Activated T-cell treated with anti-CD3 and anti-CD28 coated beads for 48 hours (primary cell): ENCODE results near the gene SSC5D.

Experiments used
- DNase-seq: peaks from one replicate; pipeline ENCODE4 v3.0.0-alpha.2; 2020; ENCODE audit warnings: low read depth

Gene SSC5D

DNA sequence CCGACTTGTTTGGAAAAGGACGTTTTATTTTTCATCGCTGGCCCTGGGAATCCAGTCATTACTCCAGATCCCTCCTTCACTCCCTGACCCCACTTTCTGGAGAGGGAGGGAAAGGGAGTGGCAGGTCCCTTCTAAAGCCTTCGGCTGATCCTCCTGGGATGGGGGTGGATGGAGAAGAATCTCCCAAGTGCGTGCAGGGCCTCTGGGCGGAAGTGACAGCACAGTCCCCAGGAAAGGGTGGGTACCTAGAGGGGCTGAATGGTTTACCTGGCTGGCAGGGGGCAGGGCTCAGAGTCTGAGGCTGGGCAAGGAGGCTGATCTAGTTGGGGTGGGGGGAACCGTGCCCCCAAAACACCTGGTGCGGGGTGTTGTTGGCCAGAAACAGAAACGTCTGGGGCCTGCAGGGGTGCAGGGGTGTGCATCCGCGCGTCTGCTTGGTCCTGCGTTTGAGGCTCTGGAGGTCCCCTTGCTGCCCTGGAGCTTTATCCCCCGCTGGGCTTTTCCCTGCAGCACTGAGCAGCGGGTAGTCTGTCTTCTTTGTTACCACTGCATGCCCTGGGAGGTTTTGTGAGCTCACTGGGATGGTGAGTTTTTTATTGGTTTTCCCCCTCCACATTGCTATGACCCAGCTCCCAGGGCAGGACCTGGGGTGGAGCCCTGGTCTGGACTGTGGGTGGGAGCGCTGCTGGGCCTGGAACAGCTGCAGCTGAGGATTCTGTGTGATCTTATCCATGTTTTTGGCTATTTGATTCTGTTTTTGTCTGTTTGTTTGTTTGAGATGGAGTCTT, 14.8 kb upstream of the SSC5D start:
- DNase-seq, result no peak

DNA sequence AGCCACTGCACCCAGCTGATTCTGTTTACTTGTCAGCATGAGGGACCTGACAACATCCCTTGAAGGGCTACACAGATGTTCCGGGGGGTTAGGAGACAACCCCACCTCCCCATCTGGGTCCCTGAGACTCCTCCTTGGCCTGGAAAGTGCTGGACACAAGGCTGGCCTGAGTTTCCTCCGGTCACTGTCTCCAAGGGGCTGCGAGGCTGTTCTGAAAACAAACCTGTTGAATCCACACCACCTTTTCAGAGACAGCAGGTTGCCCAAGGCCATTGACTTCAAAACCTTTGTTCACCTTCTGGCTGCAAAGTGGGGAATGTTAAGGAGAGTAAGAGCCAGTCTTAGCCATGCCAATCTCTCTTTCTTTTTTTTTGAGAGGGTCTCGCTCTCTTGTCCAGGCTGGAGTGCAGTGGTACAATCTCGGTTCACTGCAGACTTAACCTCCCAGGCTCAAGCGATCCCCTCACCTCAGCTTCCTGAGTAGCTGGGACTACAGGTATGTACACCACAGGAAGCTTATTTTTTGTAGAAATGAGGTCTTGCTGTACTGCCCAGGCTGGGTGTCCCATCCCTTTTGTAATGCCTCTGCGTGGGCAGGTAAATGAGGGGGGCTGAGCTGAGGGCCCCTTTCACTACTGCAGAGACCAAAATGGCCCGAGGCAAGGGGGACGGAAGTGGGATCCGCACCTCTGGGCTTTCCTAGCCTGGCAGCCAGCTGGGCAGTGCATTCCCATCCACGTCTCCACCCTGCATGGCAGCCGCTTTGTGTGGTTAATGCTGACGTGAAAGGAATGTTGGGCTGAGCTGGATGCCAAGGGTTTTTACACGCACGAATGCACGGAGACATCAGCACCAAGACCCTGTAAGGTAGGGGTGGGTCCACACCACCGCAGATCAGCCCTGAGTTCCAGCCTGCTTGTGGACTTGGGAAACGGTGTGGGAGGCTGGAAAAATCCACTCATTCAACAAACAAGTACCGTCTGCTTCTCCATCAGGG, 13.7 kb upstream of the SSC5D start:
- no peak for DNase-seq

DNA sequence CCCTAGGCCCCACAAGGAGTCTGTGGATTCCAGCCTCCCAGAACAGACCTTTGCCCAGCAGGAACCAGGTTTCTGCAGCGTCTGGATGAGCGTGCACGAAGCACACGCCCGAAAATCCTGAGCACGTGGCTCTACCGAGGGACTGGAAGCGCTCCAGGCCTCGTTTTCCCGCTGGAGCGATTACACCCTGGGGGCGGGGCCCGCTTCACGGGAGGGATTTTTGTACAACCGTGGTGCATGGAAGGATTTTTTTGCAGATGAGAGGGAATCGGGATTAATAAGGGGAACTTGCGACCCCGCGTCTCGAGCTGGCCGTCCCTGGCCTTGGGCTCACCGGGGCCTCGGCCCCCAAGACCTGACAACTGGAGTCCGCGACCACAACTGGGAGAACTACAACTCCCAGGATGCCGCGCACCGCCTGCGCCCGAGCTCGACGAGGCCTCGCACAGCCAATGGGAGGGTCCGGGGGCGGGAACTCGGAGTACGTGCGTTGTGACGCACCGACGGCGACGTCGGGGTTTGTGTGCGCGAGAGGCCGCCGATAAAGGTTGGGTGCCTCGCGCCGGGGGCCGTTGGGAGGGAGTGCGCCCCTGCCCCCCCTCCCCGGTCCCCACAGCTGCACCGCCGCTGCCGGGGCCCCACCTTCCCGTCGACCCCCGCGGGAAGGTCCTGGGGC, 12.0 kb upstream of the SSC5D start, which contains the start of gene ZNF628:
Gene ZNF628, plus strand, starts transcription at position 518 of the 676 bp plus-strand sequence. CDS start 3,294 bp downstream, outside the sequence.
- DNase-seq, result peak; percentile 97

DNA sequence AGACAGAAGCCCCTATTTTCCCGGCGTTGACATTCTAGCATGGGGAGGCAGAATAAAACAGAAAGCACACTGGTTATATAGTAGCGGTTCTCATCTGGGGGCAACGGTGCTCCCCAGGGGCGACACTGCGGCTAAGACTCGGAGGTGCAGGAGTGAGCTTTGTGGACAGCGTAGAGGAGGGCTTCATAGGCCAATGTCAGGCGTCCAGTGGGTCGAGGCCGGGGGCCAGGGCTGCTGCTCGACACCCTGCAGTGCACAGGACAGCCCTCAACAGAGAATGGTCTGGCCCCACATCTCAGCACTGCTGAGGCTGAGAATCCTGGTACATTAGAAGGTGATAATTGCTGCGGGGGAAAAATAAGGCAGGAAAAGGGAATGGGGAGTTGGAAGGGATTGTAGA, 10.3 kb upstream of the SSC5D start:
- no peak for DNase-seq

DNA sequence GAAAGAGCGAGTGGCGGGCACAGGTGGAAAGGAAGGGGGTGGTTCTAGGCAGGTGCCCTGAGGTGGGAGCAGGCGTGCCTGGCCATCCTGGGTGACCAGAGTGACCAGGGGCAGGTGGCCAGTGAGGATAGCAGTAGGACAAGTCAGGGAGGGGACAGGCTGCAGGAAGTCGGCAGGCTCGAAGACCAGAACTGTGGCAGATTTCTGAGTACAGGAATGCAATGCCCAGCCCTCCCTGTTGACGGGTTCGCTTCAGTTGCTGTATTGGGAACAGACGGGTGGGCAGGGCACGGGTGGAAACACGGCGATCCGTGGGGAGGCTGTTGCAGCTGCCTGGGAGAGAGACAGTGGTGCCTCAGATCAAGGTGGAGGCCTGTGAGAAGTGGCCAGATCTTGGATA, 9.9 kb upstream of the SSC5D start:
- no peak for DNase-seq

DNA sequence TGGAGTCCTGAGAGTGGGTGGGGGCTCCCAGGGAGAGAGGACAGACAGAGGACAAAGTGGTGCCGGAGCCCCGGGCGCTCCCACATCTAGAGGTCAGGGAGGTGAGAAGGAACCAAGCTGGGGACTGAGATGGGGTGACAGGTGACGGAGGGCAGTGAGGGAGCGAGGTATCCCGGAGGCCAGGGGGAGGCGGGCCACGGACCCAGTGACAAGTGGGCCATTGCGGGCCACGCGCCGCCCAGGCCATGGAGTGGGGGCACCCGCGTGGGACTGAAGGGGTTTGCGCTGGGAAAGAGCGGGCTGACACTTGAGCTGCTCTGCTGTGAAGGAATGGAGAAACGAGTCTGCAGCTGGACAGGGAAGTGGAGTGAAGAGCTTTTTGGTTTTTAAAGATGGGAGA, 9.2 kb upstream of the SSC5D start:
- DNase-seq, result no peak

DNA sequence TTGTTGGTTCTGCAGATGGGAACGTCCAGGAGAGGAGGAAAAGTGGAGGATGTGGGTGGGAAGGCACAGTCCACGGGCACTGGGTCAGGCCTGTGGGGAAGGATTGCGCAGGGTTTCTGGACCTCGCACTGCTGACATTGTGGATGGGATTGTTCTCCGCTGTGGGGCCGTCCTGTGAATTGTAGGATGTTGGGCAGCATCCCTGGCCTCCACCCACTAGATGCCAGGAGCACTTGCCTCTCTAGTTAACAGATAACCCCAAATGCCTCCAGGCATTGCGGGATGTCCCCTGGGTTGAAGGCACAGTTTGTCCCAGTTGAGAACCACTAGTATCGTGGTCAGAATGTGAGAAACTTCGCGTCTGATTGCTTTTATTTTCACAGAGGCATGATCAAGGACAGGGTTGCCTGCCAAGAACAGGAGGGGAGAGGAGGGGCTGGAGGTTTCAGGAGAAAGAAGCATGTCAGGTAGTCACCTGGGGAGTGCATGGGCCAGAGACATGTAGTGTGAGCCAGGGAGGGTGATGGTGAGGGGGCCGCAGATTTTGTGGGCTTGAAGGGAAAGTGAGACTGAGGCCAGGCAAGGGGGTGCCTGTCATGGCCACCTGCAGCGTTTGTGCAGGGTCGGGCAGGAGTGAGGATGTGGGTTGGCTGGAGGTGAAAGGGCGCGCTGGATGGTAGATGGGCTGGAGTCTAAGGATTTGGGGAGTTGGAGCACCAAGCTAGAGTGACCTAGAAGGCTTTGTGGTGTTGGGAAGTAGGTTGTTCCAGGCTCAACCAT, 8.6 kb upstream of the SSC5D start:
- no peak for DNase-seq

DNA sequence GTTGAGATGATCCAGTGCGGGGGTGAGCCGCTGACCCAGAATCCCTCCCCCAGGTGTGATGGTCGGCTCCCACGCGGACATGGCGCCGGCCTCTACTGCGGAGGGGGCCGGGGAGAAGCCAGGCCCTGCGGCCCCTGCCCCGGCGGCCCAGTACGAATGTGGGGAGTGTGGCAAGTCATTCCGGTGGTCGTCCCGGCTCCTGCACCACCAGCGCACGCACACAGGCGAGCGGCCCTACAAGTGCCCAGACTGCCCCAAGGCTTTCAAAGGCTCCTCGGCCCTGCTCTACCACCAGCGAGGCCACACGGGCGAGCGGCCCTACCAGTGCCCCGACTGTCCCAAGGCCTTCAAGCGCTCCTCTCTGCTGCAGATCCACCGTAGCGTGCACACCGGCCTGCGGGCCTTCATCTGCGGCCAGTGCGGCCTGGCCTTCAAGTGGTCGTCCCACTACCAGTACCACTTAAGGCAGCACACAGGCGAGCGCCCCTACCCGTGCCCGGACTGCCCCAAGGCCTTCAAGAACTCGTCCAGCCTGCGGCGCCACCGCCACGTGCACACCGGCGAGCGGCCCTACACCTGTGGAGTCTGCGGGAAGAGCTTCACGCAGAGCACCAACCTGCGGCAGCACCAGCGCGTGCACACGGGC, 7.0 kb upstream of the SSC5D start:
- DNase-seq, result no peak

DNA sequence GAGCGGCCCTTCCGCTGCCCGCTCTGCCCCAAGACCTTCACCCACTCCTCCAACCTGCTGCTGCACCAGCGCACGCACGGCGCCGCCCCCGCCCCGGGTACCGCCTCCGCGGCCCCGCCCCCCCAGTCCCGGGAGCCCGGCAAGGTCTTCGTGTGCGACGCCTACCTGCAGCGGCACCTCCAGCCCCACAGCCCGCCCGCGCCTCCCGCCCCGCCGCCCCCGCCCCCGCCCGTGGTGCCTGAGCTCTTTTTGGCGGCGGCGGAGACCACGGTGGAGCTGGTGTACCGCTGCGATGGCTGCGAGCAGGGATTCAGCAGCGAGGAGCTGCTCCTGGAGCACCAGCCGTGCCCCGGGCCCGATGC, 6.5 kb upstream of the SSC5D start:
- DNase-seq, result no peak

DNA sequence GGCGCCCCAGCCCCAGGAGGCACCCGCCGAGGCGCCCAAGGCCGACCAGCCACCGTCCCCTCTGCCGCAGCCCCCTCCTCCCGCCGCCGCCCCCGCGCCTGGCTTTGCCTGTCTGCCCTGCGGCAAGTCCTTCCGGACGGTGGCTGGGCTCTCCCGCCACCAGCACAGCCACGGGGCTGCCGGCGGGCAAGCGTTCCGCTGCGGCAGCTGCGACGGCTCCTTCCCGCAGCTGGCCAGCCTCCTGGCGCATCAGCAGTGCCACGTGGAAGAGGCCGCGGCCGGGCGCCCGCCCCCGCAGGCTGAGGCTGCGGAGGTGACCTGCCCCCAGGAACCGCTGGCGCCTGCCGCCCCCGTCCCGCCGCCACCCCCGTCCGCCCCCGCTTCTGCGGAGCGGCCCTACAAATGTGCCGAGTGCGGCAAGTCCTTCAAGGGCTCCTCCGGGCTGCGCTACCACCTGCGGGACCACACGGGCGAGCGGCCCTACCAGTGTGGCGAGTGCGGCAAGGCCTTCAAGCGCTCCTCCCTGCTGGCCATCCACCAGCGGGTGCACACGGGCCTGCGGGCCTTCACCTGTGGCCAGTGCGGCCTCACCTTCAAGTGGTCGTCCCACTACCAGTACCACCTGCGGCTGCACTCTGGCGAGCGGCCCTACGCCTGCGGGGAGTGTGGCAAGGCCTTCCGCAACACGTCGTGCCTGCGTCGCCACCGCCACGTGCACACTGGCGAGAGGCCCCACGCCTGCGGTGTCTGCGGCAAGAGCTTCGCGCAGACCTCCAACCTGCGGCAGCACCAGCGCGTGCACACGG, 5.9 kb upstream of the SSC5D start:
- DNase-seq, result no peak

DNA sequence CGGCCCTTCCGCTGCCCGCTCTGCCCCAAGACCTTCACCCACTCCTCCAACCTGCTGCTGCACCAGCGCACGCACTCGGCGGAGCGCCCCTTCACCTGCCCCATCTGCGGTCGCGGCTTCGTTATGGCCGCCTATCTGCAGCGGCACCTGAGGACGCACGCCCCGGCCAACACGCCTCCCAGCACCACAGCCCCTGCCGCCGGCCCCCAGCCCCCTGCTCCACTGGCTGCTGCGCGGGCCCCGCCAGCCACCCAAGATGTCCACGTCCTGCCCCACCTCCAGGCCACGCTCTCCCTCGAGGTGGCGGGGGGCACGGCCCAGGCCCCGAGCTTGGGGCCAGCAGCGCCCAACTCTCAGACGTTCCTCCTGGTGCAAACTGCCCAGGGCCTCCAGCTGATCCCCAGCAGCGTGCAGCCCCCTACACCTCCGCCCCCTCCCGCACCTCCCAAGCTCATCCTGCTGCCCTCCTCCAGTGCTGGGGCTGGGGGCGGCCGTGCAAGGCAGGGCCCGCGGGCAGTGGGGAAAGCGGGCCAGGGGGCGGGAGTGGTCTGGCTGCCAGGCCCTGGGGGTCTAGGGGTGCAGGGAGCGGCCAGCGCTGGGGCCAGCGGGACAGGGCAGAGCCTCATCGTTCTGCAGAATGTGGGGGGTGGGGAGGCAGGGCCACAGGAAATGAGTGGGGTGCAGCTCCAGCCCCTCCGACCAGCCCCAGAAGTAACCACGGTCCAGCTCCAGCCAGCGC, 5.1 kb upstream of the SSC5D start:
- no peak for DNase-seq

DNA sequence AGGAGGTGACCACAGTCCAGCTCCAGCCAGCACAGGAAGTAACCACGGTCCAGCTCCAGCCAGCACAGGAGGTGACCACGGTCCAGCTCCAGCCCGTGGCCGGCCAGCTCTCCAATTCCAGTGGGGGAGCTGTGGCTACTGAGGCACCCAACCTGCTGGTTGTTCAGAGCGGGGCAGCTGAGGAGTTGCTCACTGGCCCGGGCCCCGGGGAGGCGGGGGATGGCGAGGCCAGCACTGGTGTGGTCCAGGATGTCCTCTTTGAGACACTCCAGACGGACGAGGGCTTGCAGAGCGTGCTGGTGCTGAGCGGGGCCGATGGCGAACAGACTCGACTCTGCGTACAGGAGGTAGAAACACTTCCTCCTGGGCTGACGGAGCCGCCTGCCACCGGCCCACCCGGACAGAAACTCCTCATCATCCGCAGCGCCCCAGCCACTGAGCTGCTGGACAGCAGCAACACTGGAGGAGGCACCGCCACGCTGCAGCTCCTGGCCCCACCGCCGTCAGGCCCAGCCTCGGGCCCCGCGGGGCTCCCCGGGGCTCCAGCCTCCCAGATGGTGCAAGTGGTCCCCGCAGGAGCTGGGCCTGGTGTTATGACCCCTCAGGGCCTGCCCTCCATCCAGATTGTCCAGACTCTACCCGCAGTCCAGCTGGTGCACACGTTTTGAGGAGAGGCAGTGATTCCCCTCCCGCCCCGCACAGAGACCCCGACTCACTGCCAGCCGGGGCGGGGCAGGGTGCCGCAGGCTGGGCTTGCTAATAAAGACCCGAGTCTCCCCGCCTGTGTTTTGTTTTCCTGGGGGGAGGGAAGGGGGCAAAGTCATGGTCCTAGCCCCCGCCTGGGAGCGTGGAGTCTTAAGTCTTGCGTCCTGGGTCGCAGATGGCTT, 4.3 kb upstream of the SSC5D start:
- no peak for DNase-seq

DNA sequence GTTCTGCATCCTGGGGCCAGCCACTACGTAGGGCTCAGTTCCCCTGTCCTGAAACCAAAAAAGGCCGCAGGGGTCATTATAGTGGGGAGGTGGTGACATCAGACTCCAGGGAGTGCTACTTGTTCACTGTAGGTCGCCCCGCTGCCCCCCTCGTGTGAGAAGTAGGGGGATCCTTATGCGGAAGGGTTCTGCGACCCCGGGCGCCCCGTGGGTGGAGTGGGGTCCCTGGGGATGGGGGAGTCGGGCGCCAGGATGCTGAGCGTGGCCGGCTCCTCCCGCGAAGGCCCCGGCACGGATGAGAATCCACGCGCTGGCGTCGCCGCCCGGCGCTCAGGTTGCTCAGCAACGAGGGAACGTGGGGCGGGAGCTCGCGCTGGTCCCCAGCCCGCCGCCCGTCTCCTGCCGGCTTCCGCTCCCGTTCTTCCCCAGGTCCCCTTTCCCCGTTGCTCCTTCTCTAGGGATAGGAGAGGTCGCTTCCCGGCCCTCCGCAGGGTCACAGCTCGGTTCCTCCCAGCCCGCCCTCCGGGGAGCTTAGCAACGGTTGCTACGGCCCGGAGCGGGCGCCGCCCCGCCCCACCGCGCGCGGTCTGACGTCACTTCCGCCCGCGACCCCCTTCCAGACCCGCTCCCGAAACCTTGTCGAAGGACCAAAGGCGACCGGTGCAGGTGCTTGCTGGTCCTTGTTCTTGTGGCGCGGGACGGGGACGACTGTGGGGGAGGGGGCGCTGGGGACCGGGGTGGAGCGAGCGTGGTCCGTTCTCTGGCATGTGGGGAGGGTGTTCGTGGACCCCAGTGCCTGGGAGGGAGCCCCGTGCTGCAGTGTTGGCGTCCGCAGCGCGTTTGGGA, 3.4 kb upstream of the SSC5D start, which contains the start of gene NAT14:
Gene NAT14, plus strand, starts transcription at position 596 of the 846 bp plus-strand sequence. CDS start 521 bp downstream, outside the sequence.
- peak; percentile 65 for DNase-seq

DNA sequence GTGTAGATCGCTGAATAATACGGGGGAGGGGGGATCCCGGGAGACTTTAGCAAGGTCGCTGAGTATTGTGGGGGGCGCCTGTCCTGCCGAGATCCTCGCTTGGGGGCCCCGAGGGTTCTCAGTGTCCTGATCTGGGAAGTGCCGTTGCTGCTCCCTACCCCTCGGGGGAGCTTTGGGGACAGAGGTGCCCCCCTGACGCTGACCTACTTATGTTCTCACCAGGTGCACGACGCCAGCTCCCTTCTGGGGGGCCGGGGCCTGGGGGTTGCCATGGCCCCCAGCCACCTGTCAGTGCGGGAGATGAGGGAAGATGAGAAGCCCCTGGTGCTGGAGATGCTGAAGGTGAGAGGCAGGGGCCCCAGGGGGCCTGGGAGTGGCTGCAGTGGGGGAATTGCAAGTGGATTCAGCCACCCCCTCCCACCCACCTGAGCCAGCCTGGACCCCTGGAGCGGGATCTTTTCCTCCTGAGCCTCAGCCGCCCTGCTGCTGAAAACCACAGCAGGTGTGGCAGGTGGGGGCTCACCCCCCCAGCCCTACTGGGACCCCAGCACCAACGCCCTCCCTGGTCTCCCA, 2.7 kb upstream of the SSC5D start:
- DNase-seq, result no peak

DNA sequence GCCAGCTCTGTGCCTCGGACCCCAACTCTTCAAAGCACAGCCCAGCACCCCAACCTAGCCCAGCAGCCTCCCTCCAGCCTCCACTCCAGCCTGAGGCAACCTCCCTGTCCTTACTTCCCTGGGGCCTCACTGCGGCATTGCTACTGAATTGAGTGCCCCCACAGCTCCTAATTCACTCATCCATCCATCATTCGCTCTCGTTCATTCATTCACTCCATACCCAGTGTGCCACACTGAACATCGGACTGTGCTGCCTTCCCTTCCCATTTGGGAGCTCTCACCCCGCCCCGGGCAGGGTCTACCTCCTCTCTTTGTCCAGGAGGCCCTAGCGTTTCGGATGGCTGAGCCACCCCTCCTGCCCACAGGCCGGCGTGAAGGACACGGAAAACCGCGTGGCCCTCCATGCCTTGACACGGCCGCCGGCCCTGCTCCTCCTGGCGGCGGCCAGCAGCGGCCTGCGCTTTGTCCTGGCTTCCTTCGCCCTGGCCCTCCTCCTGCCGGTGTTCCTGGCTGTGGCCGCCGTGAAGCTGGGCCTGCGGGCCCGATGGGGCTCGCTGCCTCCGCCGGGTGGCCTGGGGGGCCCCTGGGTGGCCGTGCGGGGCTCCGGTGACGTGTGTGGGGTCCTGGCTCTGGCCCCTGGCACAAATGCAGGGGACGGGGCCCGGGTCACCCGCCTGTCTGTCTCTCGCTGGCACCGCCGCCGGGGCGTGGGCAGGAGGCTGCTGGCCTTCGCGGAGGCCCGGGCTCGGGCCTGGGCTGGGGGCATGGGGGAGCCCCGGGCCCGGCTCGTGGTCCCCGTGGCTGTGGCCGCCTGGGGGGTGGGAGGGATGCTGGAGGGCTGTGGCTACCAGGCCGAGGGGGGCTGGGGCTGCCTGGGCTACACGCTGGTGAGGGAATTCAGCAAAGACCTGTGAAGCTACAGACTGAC, 1.9 kb upstream of the SSC5D start:
- no peak for DNase-seq
